Ishikawa (cell line): Measurements from ENCODE around the gene RRAGD.

Experiments
- EGR1 ChIP-seq: IDR thresholded peaks from 2 replicates; pipeline ENCODE4 v1.6.1; 2012
- EP300 ChIP-seq: IDR thresholded peaks from 2 replicates; pipeline ENCODE4 v1.6.1; 2012; ENCODE audit warnings: borderline replicate concordance
- FOXM1 ChIP-seq: IDR thresholded peaks from 2 replicates; pipeline ENCODE4 v1.6.1; 2012; ENCODE audit warnings: low read depth, borderline replicate concordance
- TF ChIP-seq, protein P1 (sequence below): IDR thresholded peaks from 2 replicates; pipeline ENCODE4 v1.6.1; 2012

DNA sequence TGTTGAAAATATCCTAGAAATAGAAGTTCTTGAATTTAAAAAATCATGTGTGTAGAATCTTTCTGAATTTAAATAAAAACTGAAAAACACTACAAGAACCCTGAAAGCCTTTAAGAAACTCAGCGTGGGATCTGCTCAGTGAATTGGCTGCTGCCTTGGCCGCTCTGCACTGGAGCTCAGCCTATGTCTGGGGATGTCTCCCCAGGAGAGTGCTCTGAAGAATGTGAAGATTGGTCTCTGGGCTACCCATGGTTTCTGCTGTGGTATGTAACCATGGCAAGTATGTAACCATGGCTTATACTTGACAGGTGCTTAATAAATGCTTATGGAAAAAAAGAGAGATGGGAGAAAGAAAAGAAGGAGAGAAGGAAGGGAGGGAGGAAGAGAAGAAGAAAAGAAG is 3.1 kb upstream of the RRAGD start:
- TF ChIP-seq EGR1 (no peak), EP300 (no peak), FOXM1 (no peak)
- TF ChIP-seq, protein P1, sequence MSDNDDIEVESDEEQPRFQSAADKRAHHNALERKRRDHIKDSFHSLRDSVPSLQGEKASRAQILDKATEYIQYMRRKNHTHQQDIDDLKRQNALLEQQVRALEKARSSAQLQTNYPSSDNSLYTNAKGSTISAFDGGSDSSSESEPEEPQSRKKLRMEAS, result no peak
